Measurements from ENCODE around the gene UBE4B. TPM values are rescaled to one million over a fixed set of nuclear protein-coding genes. Genes with fewer than 3 reads are reported as not detected.

Gene UBE4B
- total and polyA plus RNA-seq, 10 of the 15 experiments (the other 5 are each of a cell fraction or from before 2014, with no cell fraction given) = 2.9 to 32.6 (median 20.7) TPM

DNA sequence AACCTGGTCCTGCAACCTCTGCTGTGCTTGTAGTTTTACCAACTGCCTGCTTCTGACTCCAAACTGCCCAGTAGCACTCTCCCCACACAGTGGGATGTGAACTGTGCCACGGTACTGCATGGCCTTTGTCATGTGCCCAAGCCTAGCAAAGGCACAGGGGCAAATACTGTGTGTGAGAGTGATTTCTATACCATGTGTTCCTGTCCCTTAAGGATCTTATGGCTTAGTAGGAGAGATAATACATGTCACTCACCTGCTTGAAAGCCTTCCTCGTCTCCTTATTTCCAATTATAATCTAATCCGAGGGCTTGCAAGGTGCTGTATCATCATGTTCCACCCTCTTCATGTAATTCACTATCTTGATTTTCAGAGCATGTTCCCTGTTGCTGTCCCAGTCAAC is 51.3 kb downstream of the UBE4B start:
- no peak for DNase-seq (ENCODE audit: low read depth, low spot score)
- CTCF ChIA-PET = no interaction called here
- Histone ChIP-seq H3K9ac (ENCODE audit: control insufficient read depth, insufficient read depth, low read length) (no peak overlapping the region), H3K4me2 (ENCODE audit: control insufficient read depth, insufficient read depth) (no peak overlapping the region), H3K79me2 (ENCODE audit: control insufficient read depth, insufficient read depth, low read length) (no peaks in the 10 kb centered on the region), H4K20me1 (ENCODE audit: control insufficient read depth, insufficient read depth) (no peaks in the 10 kb centered on the region; the same call in 1 of the 2 replicates), H3K27ac (ENCODE audit: control insufficient read depth, insufficient read depth) (no peak overlapping the region), H3K27me3 (replicated peaks in 1 of 2; ENCODE audit: control insufficient read depth in 2 of 2, insufficient read depth in 2 of 2, low read length in 1 of 2) (no peaks in the 10 kb centered on the region), H2AFZ (ENCODE audit: control insufficient read depth, low read depth, low read length) (no peak overlapping the region), H3K36me3 (ENCODE audit: control insufficient read depth in 2 of 2, insufficient read depth in 2 of 2, low read length in 1 of 2) (no peaks in the 10 kb centered on the region; a peak in 3 of 4 replicates), H3K4me3 (no peak overlapping the region), H3K9me3 (replicated peaks; ENCODE audit: control insufficient read depth, insufficient read depth, low read length) (no peaks in the 10 kb centered on the region), H3K4me1 (ENCODE audit: control insufficient read depth, insufficient read depth, low read length) (no peaks in the 10 kb centered on the region)
- in situ Hi-C loops (cut with MboI) (no loop called here), intact Hi-C loops (cut with micrococcal nuclease; ENCODE audit: unreplicated experiment) (loop anchor here (5.0 kb wide), 1 partner anchor 48 kb away; no protein-coding TSS in a partner anchor)
- FAIRE-seq = no peak
- SMC1A ChIA-PET (ENCODE audit: uncharacterized antibody, unreplicated experiment) = interaction anchor here (0.6 kb wide), 1 partner anchor 290 kb away, joined by 3 read pairs; no protein-coding TSS in a partner anchor
- WGBS (ENCODE audit: insufficient coverage, insufficient replicate concordance, low lambda C conversion rate, missing lambda C conversion rate) = 100% methylated on average over 3 of the region's 3 CpGs
- POLR2A ChIA-PET = no interaction called here
- ATAC-seq = no peak
- RAD21 ChIA-PET (ENCODE audit: unreplicated experiment) = no interaction called here
- no TSS peak for BruUV-seq (replicated peaks)
- TF ChIP-seq ATF7 (IDR thresholded peaks at IDR 0.05; ENCODE audit: low read depth) = no peak
- no peak for TF ChIP-seq EZH2 (IDR thresholded peaks at IDR 0.05; ENCODE audit: borderline replicate concordance, control insufficient read depth, low read depth, low read length)
- TF ChIP-seq JUND (IDR thresholded peaks at IDR 0.05; ENCODE audit: low read depth, low read length) = no peak
- TF ChIP-seq NFXL1 (IDR thresholded peaks at IDR 0.05; ENCODE audit: borderline replicate concordance) = no peak
- no peak for TF ChIP-seq NFIC (IDR thresholded peaks at IDR 0.05; ENCODE audit: low read depth, low read length)
- TF ChIP-seq, protein P1, sequence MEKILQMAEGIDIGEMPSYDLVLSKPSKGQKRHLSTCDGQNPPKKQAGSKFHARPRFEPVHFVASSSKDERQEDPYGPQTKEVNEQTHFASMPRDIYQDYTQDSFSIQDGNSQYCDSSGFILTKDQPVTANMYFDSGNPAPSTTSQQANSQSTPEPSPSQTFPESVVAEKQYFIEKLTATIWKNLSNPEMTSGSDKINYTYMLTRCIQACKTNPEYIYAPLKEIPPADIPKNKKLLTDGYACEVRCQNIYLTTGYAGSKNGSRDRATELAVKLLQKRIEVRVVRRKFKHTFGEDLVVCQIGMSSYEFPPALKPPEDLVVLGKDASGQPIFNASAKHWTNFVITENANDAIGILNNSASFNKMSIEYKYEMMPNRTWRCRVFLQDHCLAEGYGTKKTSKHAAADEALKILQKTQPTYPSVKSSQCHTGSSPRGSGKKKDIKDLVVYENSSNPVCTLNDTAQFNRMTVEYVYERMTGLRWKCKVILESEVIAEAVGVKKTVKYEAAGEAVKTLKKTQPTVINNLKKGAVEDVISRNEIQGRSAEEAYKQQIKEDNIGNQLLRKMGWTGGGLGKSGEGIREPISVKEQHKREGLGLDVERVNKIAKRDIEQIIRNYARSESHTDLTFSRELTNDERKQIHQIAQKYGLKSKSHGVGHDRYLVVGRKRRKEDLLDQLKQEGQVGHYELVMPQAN (conservative IDR thresholded peaks at IDR 0.05) = no peak
- TF ChIP-seq, protein P2, sequence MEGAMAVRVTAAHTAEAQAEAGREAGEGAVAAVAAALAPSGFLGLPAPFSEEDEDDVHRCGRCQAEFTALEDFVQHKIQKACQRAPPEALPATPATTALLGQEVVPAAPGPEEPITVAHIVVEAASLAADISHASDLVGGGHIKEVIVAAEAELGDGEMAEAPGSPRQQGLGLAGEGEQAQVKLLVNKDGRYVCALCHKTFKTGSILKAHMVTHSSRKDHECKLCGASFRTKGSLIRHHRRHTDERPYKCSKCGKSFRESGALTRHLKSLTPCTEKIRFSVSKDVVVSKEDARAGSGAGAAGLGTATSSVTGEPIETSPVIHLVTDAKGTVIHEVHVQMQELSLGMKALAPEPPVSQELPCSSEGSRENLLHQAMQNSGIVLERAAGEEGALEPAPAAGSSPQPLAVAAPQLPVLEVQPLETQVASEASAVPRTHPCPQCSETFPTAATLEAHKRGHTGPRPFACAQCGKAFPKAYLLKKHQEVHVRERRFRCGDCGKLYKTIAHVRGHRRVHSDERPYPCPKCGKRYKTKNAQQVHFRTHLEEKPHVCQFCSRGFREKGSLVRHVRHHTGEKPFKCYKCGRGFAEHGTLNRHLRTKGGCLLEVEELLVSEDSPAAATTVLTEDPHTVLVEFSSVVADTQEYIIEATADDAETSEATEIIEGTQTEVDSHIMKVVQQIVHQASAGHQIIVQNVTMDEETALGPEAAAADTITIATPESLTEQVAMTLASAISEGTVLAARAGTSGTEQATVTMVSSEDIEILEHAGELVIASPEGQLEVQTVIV (IDR thresholded peaks at IDR 0.05; ENCODE audit: borderline replicate concordance, partially characterized antibody) = no peak
- no peak for TF ChIP-seq IRF4 (IDR thresholded peaks at IDR 0.05; ENCODE audit: low read depth, low read length)
- TF ChIP-seq, protein P3, sequence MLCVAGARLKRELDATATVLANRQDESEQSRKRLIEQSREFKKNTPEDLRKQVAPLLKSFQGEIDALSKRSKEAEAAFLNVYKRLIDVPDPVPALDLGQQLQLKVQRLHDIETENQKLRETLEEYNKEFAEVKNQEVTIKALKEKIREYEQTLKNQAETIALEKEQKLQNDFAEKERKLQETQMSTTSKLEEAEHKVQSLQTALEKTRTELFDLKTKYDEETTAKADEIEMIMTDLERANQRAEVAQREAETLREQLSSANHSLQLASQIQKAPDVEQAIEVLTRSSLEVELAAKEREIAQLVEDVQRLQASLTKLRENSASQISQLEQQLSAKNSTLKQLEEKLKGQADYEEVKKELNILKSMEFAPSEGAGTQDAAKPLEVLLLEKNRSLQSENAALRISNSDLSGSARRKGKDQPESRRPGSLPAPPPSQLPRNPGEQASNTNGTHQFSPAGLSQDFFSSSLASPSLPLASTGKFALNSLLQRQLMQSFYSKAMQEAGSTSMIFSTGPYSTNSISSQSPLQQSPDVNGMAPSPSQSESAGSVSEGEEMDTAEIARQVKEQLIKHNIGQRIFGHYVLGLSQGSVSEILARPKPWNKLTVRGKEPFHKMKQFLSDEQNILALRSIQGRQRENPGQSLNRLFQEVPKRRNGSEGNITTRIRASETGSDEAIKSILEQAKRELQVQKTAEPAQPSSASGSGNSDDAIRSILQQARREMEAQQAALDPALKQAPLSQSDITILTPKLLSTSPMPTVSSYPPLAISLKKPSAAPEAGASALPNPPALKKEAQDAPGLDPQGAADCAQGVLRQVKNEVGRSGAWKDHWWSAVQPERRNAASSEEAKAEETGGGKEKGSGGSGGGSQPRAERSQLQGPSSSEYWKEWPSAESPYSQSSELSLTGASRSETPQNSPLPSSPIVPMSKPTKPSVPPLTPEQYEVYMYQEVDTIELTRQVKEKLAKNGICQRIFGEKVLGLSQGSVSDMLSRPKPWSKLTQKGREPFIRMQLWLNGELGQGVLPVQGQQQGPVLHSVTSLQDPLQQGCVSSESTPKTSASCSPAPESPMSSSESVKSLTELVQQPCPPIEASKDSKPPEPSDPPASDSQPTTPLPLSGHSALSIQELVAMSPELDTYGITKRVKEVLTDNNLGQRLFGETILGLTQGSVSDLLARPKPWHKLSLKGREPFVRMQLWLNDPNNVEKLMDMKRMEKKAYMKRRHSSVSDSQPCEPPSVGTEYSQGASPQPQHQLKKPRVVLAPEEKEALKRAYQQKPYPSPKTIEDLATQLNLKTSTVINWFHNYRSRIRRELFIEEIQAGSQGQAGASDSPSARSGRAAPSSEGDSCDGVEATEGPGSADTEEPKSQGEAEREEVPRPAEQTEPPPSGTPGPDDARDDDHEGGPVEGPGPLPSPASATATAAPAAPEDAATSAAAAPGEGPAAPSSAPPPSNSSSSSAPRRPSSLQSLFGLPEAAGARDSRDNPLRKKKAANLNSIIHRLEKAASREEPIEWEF (IDR thresholded peaks at IDR 0.05; ENCODE audit: insufficient replicate concordance, low read depth, low read length) = no peak
- no peak for TF ChIP-seq LARP7 (IDR thresholded peaks at IDR 0.05)
- no peak for TF ChIP-seq KDM1A (IDR thresholded peaks at IDR 0.05; ENCODE audit: borderline replicate concordance)
- no peak for TF ChIP-seq TCF3 (IDR thresholded peaks at IDR 0.05; ENCODE audit: borderline replicate concordance, insufficient read depth, low read depth, low read length)
- no peak for TF ChIP-seq SMAD5 (IDR thresholded peaks at IDR 0.05; ENCODE audit: low read depth)
- TF ChIP-seq MTA2 (IDR thresholded peaks at IDR 0.05; ENCODE audit: low read depth) = no peak
- TF ChIP-seq ASH2L (IDR thresholded peaks at IDR 0.05; ENCODE audit: borderline replicate concordance, low read depth) = no peak
- TF ChIP-seq RCOR1 (conservative IDR thresholded peaks at IDR 0.05; ENCODE audit: low read depth, low read length) = no peak
